HG02973 (cell line): ENCODE data around the gene TMEM120B.
A peak's percentile ranks its signal among the peaks of the same experiment; 100 is the strongest.
"Not testable (repeated sequence)": the region's sequence is repeated elsewhere in the genome, so short reads cannot be mapped to it uniquely, and the experiment has no call there.

Experiments used
- ATAC-seq: cut with Tn5 transposase; IDR thresholded peaks from one replicate; pipeline ENCODE4 v1.9.1; 2021; ENCODE audit warnings: moderate library complexity; ENCODE audit not compliant: unreplicated experiment

Gene TMEM120B

GRCh38 chr12:121709064-121709424 lies 3.5 kb upstream of the TMEM120B start:
- ATAC-seq, result not testable (repeated sequence)

GRCh38 chr12:121709478-121709961 lies 3.0 kb upstream of the TMEM120B start:
- no peak for ATAC-seq

GRCh38 chr12:121711361-121712189 lies 977 bp upstream of the TMEM120B start:
- ATAC-seq, result no peak

- peak; percentile 29 for ATAC-seq
Observed at GRCh38 chr12:121712190-121712460, 427 bp upstream of the TMEM120B start.

- no peak for ATAC-seq
Observed at GRCh38 chr12:121713257-121713777, 765 bp downstream of the TMEM120B start.

GRCh38 chr12:121713793-121714192 lies 1.2 kb downstream of the TMEM120B start:
- no peak for ATAC-seq

GRCh38 chr12:121715055-121715454 lies 2.5 kb downstream of the TMEM120B start:
- not testable (repeated sequence) for ATAC-seq

- no peak for ATAC-seq
Observed at GRCh38 chr12:121715862-121716435, 3.4 kb downstream of the TMEM120B start.

GRCh38 chr12:121717041-121717699 lies 4.6 kb downstream of the TMEM120B start:
- ATAC-seq, result no peak

- ATAC-seq, result no peak
Observed at GRCh38 chr12:121718653-121719239, 6.2 kb downstream of the TMEM120B start.

- no peak for ATAC-seq
Observed at GRCh38 chr12:121719926-121720414, 7.4 kb downstream of the TMEM120B start.

GRCh38 chr12:121720762-121721161 lies 8.2 kb downstream of the TMEM120B start:
- no peak for ATAC-seq

- ATAC-seq, result no peak
Observed at GRCh38 chr12:121722511-121722910, 10.0 kb downstream of the TMEM120B start.

GRCh38 chr12:121723200-121723599 lies 10.6 kb downstream of the TMEM120B start:
- ATAC-seq, result no peak

GRCh38 chr12:121724925-121725324 lies 12.4 kb downstream of the TMEM120B start:
- no peak for ATAC-seq

GRCh38 chr12:121725423-121725822 lies 12.9 kb downstream of the TMEM120B start:
- ATAC-seq, result no peak

- no peak for ATAC-seq
Observed at GRCh38 chr12:121729021-121729420, 16.5 kb downstream of the TMEM120B start.

- no peak for ATAC-seq
Observed at GRCh38 chr12:121731473-121731872, 18.9 kb downstream of the TMEM120B start.

- no peak for ATAC-seq
Observed at GRCh38 chr12:121733849-121734248, 21.3 kb downstream of the TMEM120B start.

GRCh38 chr12:121738340-121738858 lies 25.8 kb downstream of the TMEM120B start:
- no peak for ATAC-seq

- no peak for ATAC-seq
Observed at GRCh38 chr12:121740847-121741246, 28.3 kb downstream of the TMEM120B start.
